Right lobe of liver (tissue), 4 donors: Measurements from ENCODE around the gene GPS1.

Experiments
- POLR2A ChIP-seq: fragments of 450-650 bp; IDR thresholded peaks from one replicate; pipeline ENCODE4 v1.6.1; 2017; ENCODE audit warnings: antibody characterized with exemption, mild to moderate bottlenecking
- TF ChIP-seq, protein P1 (sequence below), 4 donors: fragments of 200-600 bp in 3 of 4; fragments of 450-650 bp in 1 of 4; IDR thresholded peaks; one replicate each; pipeline versions ENCODE4 v1.5.1 to v1.8.0; 2016 to 2022; ENCODE audit warnings: antibody characterized with exemption in 4 of 4, mild to moderate bottlenecking in 2 of 4
- donor health status: DM: no; HTN: no; CAD: no.
- donor health status: DM: no; HTN: no; CAD: no.
- donor health status: DM: no; HTN: yes; CAD: no.

- TF ChIP-seq, protein P1, sequence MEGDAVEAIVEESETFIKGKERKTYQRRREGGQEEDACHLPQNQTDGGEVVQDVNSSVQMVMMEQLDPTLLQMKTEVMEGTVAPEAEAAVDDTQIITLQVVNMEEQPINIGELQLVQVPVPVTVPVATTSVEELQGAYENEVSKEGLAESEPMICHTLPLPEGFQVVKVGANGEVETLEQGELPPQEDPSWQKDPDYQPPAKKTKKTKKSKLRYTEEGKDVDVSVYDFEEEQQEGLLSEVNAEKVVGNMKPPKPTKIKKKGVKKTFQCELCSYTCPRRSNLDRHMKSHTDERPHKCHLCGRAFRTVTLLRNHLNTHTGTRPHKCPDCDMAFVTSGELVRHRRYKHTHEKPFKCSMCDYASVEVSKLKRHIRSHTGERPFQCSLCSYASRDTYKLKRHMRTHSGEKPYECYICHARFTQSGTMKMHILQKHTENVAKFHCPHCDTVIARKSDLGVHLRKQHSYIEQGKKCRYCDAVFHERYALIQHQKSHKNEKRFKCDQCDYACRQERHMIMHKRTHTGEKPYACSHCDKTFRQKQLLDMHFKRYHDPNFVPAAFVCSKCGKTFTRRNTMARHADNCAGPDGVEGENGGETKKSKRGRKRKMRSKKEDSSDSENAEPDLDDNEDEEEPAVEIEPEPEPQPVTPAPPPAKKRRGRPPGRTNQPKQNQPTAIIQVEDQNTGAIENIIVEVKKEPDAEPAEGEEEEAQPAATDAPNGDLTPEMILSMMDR (IDR thresholded peaks at IDR 0.05) = no peak
- no peak for TF ChIP-seq POLR2A
These were observed 49.0 kb downstream of the GPS1 start for GRCh38 chr17:82100502-82101298.
